Measurements from ENCODE around the gene MTRF1L. TPM values are rescaled to one million over a fixed set of nuclear protein-coding genes. Genes with fewer than 3 reads are reported as not detected.
"Not testable (repeated sequence)": the region's sequence is repeated elsewhere in the genome, so short reads cannot be mapped to it uniquely, and the experiment has no call there.

MTRF1L gene
- total RNA-seq, 1 donor from 2014 or later = 6.3 TPM

DNA sequence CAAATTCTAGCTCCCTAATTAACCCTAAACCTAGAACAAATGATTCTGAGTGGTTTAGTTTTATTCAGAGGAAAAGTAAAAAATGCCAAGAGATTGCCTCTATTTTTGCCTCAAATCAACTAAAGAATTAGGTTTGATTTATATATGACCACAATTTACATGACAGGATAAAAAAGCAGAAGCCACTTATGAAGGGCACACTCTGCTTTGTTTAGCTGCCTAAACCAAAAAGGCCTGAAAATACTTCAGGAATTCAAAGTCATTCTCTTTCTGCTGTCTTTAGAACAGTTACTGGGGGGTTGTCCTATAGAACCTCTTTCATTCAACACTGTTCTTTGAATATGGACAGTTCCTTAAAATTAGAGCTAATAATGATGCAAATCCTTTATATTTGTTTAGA is 25.0 kb downstream of the MTRF1L start:
- Histone ChIP-seq H3K4me1 (ENCODE audit: control insufficient read depth in 3 of 3, insufficient read depth in 3 of 3, low read length in 3 of 3) (peaks cover 2 to 7% (median 4%) of the 10 kb centered on the region in 3 donors), H3K36me3 (ENCODE audit: control insufficient read depth in 3 of 3, insufficient read depth in 3 of 3, low read length in 3 of 3) (peaks cover 0 to 9% (median 0%) of the 10 kb centered on the region in 3 donors), H3K4me3 (ENCODE audit: low read length in 3 of 3) (no peak overlapping the region), H3K9me3 (ENCODE audit: control insufficient read depth in 3 of 3, low read length in 3 of 3) (no peaks in the 10 kb centered on the region), H3K27ac (ENCODE audit: low read depth, low read length) (no peak overlapping the region), H3K27me3 (ENCODE audit: control insufficient read depth in 3 of 3, insufficient read depth in 3 of 3, low read length in 3 of 3) (no peaks in the 10 kb centered on the region), H3K9ac (ENCODE audit: low read depth in 1 of 3, low read length in 3 of 3) (no peak overlapping the region)

GRCh38 chr6:152976749-152977148 is 25.8 kb downstream of the MTRF1L start:
- H3K9me3 ChIP-seq (ENCODE audit: control insufficient read depth in 3 of 3, low read length in 3 of 3) = no peaks in the 10 kb centered on the region
- no peak overlapping the region for H3K27ac ChIP-seq (ENCODE audit: low read depth, low read length)
- H3K4me3 ChIP-seq (ENCODE audit: low read length in 3 of 3) = no peak overlapping the region
- no peaks in the 10 kb centered on the region for H3K27me3 ChIP-seq (ENCODE audit: control insufficient read depth in 3 of 3, insufficient read depth in 3 of 3, low read length in 3 of 3)
- peaks cover 0 to 10% (median 0%) of the 10 kb centered on the region in 3 donors for H3K36me3 ChIP-seq (ENCODE audit: control insufficient read depth in 3 of 3, insufficient read depth in 3 of 3, low read length in 3 of 3)
- H3K9ac ChIP-seq (ENCODE audit: low read depth in 1 of 3, low read length in 3 of 3) = no peak overlapping the region
- H3K4me1 ChIP-seq (ENCODE audit: control insufficient read depth in 3 of 3, insufficient read depth in 3 of 3, low read length in 3 of 3) = no peaks in the 10 kb centered on the region

DNA sequence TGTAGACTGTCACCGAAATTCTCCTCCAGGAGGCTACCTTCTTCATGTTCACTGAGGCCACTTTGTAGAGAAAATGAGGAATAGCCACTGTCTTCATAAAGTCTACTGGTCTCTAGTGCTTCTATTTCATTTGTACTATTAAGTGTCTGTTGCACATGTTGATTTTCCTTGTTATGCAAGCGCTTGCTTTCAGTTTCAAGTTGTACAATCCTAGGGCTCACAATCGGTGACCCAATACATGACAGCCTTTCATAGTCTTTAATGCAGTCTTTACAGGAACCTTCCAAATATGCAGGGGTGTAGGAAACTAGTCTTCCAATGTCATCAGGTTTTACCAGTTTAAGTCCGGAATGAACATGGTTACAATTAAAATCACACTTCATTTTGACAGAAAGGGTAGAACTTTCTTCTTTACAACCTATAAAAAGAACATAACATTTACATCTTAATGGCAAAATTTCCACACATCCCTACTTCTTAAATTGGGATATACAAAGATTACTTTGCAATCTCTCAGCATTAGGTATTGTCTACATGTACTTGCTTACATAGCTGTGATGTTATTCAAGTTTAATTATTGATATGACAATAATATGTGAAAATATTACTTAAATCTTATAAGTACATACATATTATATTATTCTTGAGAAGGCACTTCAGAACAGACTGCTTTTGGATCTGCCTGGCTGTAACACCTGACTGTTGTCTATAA is 27.1 kb downstream of the MTRF1L start:
- Histone ChIP-seq H3K9ac (ENCODE audit: low read depth in 1 of 3, low read length in 3 of 3) (no peak overlapping the region), H3K27me3 (ENCODE audit: control insufficient read depth in 3 of 3, insufficient read depth in 3 of 3, low read length in 3 of 3) (no peaks in the 10 kb centered on the region), H3K27ac (ENCODE audit: low read depth, low read length) (no peak overlapping the region), H3K9me3 (ENCODE audit: control insufficient read depth in 3 of 3, low read length in 3 of 3) (no peaks in the 10 kb centered on the region), H3K4me1 (ENCODE audit: control insufficient read depth in 3 of 3, insufficient read depth in 3 of 3, low read length in 3 of 3) (no peaks in the 10 kb centered on the region), H3K4me3 (ENCODE audit: low read length in 3 of 3) (no peak overlapping the region), H3K36me3 (ENCODE audit: control insufficient read depth in 3 of 3, insufficient read depth in 3 of 3, low read length in 3 of 3) (peaks cover 0 to 22% (median 11%) of the 10 kb centered on the region in 3 donors)

GRCh38 chr6:152973916-152974315 is 28.6 kb downstream of the MTRF1L start:
- H3K9me3 ChIP-seq (ENCODE audit: control insufficient read depth in 3 of 3, low read length in 3 of 3) = no peaks in the 10 kb centered on the region
- no peaks in the 10 kb centered on the region for H3K4me1 ChIP-seq (ENCODE audit: control insufficient read depth in 3 of 3, insufficient read depth in 3 of 3, low read length in 3 of 3)
- H3K4me3 ChIP-seq (ENCODE audit: low read length in 3 of 3) = no peak overlapping the region
- no peaks in the 10 kb centered on the region for H3K27me3 ChIP-seq (ENCODE audit: control insufficient read depth in 3 of 3, insufficient read depth in 3 of 3, low read length in 3 of 3)
- peaks cover 0 to 23% (median 16%) of the 10 kb centered on the region in 3 donors for H3K36me3 ChIP-seq (ENCODE audit: control insufficient read depth in 3 of 3, insufficient read depth in 3 of 3, low read length in 3 of 3)
- no peak overlapping the region for H3K27ac ChIP-seq (ENCODE audit: low read depth, low read length)
- H3K9ac ChIP-seq (ENCODE audit: low read depth in 1 of 3, low read length in 3 of 3) = no peak overlapping the region

GRCh38 chr6:152969688-152970418 is 32.7 kb downstream of the MTRF1L start:
- no peak overlapping the region for H3K4me3 ChIP-seq (ENCODE audit: low read length in 3 of 3)
- H3K4me1 ChIP-seq (ENCODE audit: control insufficient read depth in 3 of 3, insufficient read depth in 3 of 3, low read length in 3 of 3) = no peaks in the 10 kb centered on the region
- H3K9ac ChIP-seq (ENCODE audit: low read depth in 1 of 3, low read length in 3 of 3) = no peak overlapping the region
- H3K27ac ChIP-seq (ENCODE audit: low read depth, low read length) = no peak overlapping the region
- H3K9me3 ChIP-seq (ENCODE audit: control insufficient read depth in 3 of 3, low read length in 3 of 3) = no peaks in the 10 kb centered on the region
- peaks cover 0 to 23% (median 16%) of the 10 kb centered on the region in 3 donors for H3K36me3 ChIP-seq (ENCODE audit: control insufficient read depth in 3 of 3, insufficient read depth in 3 of 3, low read length in 3 of 3)
- H3K27me3 ChIP-seq (ENCODE audit: control insufficient read depth in 3 of 3, insufficient read depth in 3 of 3, low read length in 3 of 3) = no peaks in the 10 kb centered on the region

- peaks cover 0 to 14% (median 10%) of the 10 kb centered on the region in 3 donors for H3K36me3 ChIP-seq (ENCODE audit: control insufficient read depth in 3 of 3, insufficient read depth in 3 of 3, low read length in 3 of 3)
- H3K9ac ChIP-seq (ENCODE audit: low read depth in 1 of 3, low read length in 3 of 3); H3K27me3 ChIP-seq (ENCODE audit: control insufficient read depth in 3 of 3, insufficient read depth in 3 of 3, low read length in 3 of 3); H3K9me3 ChIP-seq (ENCODE audit: control insufficient read depth in 3 of 3, low read length in 3 of 3); H3K4me1 ChIP-seq (ENCODE audit: control insufficient read depth in 3 of 3, insufficient read depth in 3 of 3, low read length in 3 of 3); H3K4me3 ChIP-seq (ENCODE audit: low read length in 3 of 3); H3K27ac ChIP-seq (ENCODE audit: low read depth, low read length): not testable (repeated sequence)
Observed at GRCh38 chr6:152966168-152966894, 36.2 kb downstream of the MTRF1L start.

- H3K36me3 ChIP-seq (ENCODE audit: control insufficient read depth in 3 of 3, insufficient read depth in 3 of 3, low read length in 3 of 3) = no peaks in the 10 kb centered on the region
- no peak overlapping the region for H3K9ac ChIP-seq (ENCODE audit: low read depth in 1 of 3, low read length in 3 of 3)
- no peaks in the 10 kb centered on the region for H3K9me3 ChIP-seq (ENCODE audit: control insufficient read depth in 3 of 3, low read length in 3 of 3)
- H3K27me3 ChIP-seq (ENCODE audit: control insufficient read depth in 3 of 3, insufficient read depth in 3 of 3, low read length in 3 of 3) = peaks cover 0 to 6% (median 0%) of the 10 kb centered on the region in 3 donors
- H3K4me1 ChIP-seq (ENCODE audit: control insufficient read depth in 3 of 3, insufficient read depth in 3 of 3, low read length in 3 of 3) = no peaks in the 10 kb centered on the region
- H3K27ac ChIP-seq (ENCODE audit: low read depth, low read length) = no peak overlapping the region
- H3K4me3 ChIP-seq (ENCODE audit: low read length in 3 of 3) = no peak overlapping the region
Observed at GRCh38 chr6:152959333-152959732, 43.2 kb downstream of the MTRF1L start.

DNA sequence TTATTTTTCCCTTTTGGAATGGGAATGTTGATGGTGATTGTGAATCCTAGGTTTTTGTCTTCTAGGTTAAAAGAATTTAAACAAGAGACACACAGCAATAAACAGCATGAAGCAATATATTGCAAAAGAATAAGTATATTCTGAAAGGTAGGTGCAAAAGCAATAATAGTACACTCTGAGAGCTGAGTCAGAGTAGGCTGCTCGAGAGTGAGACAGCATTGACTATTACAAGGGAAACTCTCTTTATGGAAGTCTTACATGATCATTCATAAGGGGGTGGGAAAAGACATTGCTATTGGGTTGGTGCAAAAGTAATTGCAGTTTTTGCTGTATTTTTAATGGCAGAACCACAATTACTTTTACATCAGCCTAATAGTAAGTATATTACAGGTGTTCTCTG is 44.7 kb downstream of the MTRF1L start:
- no peak overlapping the region for H3K9ac ChIP-seq (ENCODE audit: low read depth in 1 of 3, low read length in 3 of 3)
- no peaks in the 10 kb centered on the region for H3K9me3 ChIP-seq (ENCODE audit: control insufficient read depth in 3 of 3, low read length in 3 of 3)
- H3K4me1 ChIP-seq (ENCODE audit: control insufficient read depth in 3 of 3, insufficient read depth in 3 of 3, low read length in 3 of 3) = no peaks in the 10 kb centered on the region
- peaks cover 0 to 6% (median 0%) of the 10 kb centered on the region in 3 donors for H3K27me3 ChIP-seq (ENCODE audit: control insufficient read depth in 3 of 3, insufficient read depth in 3 of 3, low read length in 3 of 3)
- no peak overlapping the region for H3K27ac ChIP-seq (ENCODE audit: low read depth, low read length)
- no peaks in the 10 kb centered on the region for H3K36me3 ChIP-seq (ENCODE audit: control insufficient read depth in 3 of 3, insufficient read depth in 3 of 3, low read length in 3 of 3)
- no peak overlapping the region for H3K4me3 ChIP-seq (ENCODE audit: low read length in 3 of 3)

GRCh38 chr6:152954443-152954842 is 48.1 kb downstream of the MTRF1L start:
- no peak overlapping the region for H3K4me3 ChIP-seq (ENCODE audit: low read length in 3 of 3)
- H3K9me3 ChIP-seq (ENCODE audit: control insufficient read depth in 3 of 3, low read length in 3 of 3) = no peaks in the 10 kb centered on the region
- no peak overlapping the region for H3K9ac ChIP-seq (ENCODE audit: low read depth in 1 of 3, low read length in 3 of 3)
- H3K4me1 ChIP-seq (ENCODE audit: control insufficient read depth in 3 of 3, insufficient read depth in 3 of 3, low read length in 3 of 3) = no peaks in the 10 kb centered on the region
- H3K27me3 ChIP-seq (ENCODE audit: control insufficient read depth in 3 of 3, insufficient read depth in 3 of 3, low read length in 3 of 3) = peaks cover 0 to under 1% (median 0%) of the 10 kb centered on the region in 3 donors
- no peak overlapping the region for H3K27ac ChIP-seq (ENCODE audit: low read depth, low read length)
- no peaks in the 10 kb centered on the region for H3K36me3 ChIP-seq (ENCODE audit: control insufficient read depth in 3 of 3, insufficient read depth in 3 of 3, low read length in 3 of 3)

All from skeletal muscle tissue (tissue), 4 donors.